GM21723 (cell line): ENCODE measurements around the gene NPHS1.

ENCODE experiments used
- ATAC-seq: cut with Tn5 transposase; IDR thresholded peaks from one replicate; pipeline ENCODE4 v1.9.1; 2021; ENCODE audit warnings: mild to moderate bottlenecking, moderate library complexity; ENCODE audit not compliant: unreplicated experiment

Gene NPHS1

GRCh38 chr19:35789978-35790944 is 62.0 kb downstream of the NPHS1 start:
- ATAC-seq = no peak

GRCh38 chr19:35789195-35789977 is 62.9 kb downstream of the NPHS1 start:
- no peak for ATAC-seq

GRCh38 chr19:35788205-35788960 is 63.9 kb downstream of the NPHS1 start:
- ATAC-seq = no peak

DNA sequence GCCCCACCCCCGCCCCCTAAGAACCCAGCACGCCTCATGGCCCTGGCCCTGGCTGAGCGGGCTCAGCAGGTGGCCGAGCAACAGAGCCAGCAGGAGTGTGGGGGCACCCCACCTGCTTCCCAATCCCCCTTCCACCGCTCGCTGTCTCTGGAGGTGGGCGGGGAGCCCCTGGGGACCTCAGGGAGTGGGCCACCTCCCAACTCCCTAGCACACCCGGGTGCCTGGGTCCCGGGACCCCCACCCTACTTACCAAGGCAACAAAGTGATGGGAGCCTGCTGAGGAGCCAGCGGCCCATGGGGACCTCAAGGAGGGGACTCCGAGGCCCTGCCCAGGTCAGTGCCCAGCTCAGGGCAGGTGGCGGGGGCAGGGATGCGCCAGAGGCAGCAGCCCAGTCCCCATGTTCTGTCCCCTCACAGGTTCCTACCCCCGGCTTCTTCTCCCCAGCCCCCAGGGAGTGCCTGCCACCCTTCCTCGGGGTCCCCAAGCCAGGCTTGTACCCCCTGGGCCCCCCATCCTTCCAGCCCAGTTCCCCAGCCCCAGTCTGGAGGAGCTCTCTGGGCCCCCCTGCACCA is 65.0 kb downstream of the NPHS1 start:
- no peak for ATAC-seq

- ATAC-seq = no peak
Observed at GRCh38 chr19:35786299-35787160, 65.8 kb downstream of the NPHS1 start.

DNA sequence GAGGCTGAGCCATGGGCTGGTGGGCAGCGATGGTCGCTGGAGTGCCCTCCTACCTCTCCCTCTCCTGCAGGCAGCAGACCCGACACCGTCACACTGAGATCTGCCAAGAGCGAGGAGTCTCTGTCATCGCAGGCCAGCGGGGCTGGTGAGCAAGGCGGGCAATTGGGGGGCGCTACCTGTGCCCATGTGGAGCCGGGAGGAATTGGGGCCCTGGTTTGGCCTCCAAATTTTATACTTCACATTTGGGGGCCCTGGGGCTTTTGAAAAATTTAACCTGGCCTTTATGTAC is 67.0 kb downstream of the NPHS1 start:
- ATAC-seq = no peak

- ATAC-seq = no peak
Observed at GRCh38 chr19:35784503-35785338, 67.6 kb downstream of the NPHS1 start.

GRCh38 chr19:35783469-35784434 is 68.6 kb downstream of the NPHS1 start:
- ATAC-seq = no peak

DNA sequence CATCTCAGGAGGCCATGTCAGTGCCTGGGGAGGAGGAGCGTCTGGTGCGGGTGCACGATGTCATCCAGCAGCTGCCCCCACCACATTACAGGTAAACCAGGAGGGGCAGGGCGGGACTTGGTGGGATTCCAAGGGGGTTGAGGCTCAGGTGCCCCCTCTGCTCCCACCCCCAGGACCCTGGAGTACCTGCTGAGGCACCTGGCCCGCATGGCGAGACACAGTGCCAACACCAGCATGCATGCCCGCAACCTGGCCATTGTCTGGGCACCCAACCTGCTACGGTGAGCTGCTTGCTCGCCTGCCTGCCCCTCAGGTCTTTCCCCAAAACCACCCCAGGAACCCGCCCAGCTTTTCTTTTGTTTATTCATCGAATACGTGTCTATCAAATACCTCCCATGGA is 69.7 kb downstream of the NPHS1 start:
- no peak for ATAC-seq

- no peak for ATAC-seq
Observed at GRCh38 chr19:35781650-35782049, 70.7 kb downstream of the NPHS1 start.

GRCh38 chr19:35780717-35781116 is 71.6 kb downstream of the NPHS1 start:
- no peak for ATAC-seq

GRCh38 chr19:35780058-35780457 is 72.2 kb downstream of the NPHS1 start:
- ATAC-seq = no peak

DNA sequence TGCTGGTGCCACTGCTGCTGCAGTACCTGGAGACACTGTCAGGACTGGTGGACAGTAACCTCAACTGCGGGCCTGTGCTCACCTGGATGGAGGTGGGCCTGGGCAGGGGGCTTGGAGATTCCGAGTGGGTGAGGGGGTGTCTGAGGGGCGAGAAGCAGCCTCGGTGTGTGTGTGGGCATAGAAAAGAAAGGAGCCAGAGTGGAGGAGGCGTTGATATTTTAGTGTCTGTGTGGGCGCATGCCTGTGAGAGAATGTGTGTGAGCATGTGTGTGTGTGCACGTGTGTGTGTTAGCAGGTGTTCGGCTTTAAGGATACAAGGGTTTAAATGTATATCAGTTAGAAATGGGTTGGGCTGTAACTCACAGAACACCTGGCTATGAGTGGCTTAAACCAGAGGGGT is 73.3 kb downstream of the NPHS1 start:
- no peak for ATAC-seq

- no peak for ATAC-seq
Observed at GRCh38 chr19:35777961-35778360, 74.3 kb downstream of the NPHS1 start.

GRCh38 chr19:35777086-35777841 is 75.0 kb downstream of the NPHS1 start:
- no peak for ATAC-seq

- ATAC-seq = no peak
Observed at GRCh38 chr19:35776102-35776788, 76.1 kb downstream of the NPHS1 start.
